Motor neuron (in vitro differentiated cells): ENCODE results near the gene APBB1IP. TPM values are rescaled to one million over a fixed set of nuclear protein-coding genes. Genes with fewer than 3 reads are reported as not detected.
"Not testable (repeated sequence)": the region's sequence is repeated elsewhere in the genome, so short reads cannot be mapped to it uniquely, and the experiment has no call there.

Source experiments
- ATAC-seq, 8 experiments: fragments of 200-7000 bp; cut with Tn5 transposase; replicated peaks in 6 of 8; 2 replicates each; pipeline ENCODE4 v1.8.0; 2021; ENCODE audit warnings: mild to moderate bottlenecking in 8 of 8, moderate library complexity in 8 of 8
- H3K27ac ChIP-seq, 2 donors: fragments of 250-450 bp; sonication (Bioruptor Pico); 2 replicates each; pipeline ENCODE4 v1.9.0; 2021; ENCODE audit warnings: antibody characterized with exemption in 2 of 2, mild to moderate bottlenecking in 2 of 2, moderate library complexity in 1 of 2
- H3K4me1 ChIP-seq, 2 donors: fragments of 250-450 bp; sonication (Bioruptor Pico); replicated peaks in 1 of 2; 2 replicates each; pipeline ENCODE4 v1.6.1; 2021; ENCODE audit warnings: antibody characterized with exemption in 2 of 2, mild to moderate bottlenecking in 2 of 2, moderate library complexity in 1 of 2
- H3K4me3 ChIP-seq, 5 donors: fragments of 250-450 bp; sonication (Bioruptor Pico); 2 replicates each; pipeline ENCODE4 v1.9.0; 2021; ENCODE audit warnings: antibody characterized with exemption in 5 of 5, mild to moderate bottlenecking in 5 of 5, moderate library complexity in 4 of 5
- WGBS, 10 experiments: fragments of 450-650 bp; shearing (Covaris generic); methylation state at CpG; one replicate each; pipeline ENCODE4 v1.0.0; 2022; 5-methylcytosine and 5-hydroxymethylcytosine counted together
- in situ Hi-C, 9 experiments: fragments of 400-800 bp; cut with MboI; loops; one replicate each; pipeline ENCODE4 v1.15.0; 2021; ENCODE audit warnings: low sequenced_read_pairs in 9 of 9, low pct_unique_long_range_greater_than_20kb in 2 of 9; ENCODE audit not compliant: unreplicated experiment in 9 of 9
- total RNA-seq, 8 experiments: library from RNA; unstranded; fragments of 300-600 nt; gene quantifications; 2 replicates each; pipeline versions ENCODE4 v1.2.3 to v1.2.4, GENCODE V29; 2022

The APBB1IP gene
- total RNA-seq, 8 experiments from 2014 or later, result 0.13 to 12.2 (median 0.28) TPM; not detected in 5

- in situ Hi-C loops, H3K27ac ChIP-seq, H3K4me1 ChIP-seq, ATAC-seq, H3K4me3 ChIP-seq: not testable (repeated sequence)
- WGBS, 10 experiments, result 41 to 96% (median 68%) methylated on average over 3 to 10 of the region's 13 CpGs
Observed at GRCh38 chr10:26604320-26605093, 166.4 kb downstream of the APBB1IP start.

- H3K27ac ChIP-seq, H3K4me1 ChIP-seq, in situ Hi-C loops, H3K4me3 ChIP-seq: not testable (repeated sequence)
- peak; percentile 32 to 83 (median 50) for ATAC-seq
- WGBS, 10 experiments, result 0 to 100% (median 83%) methylated on average over 1 to 4 of the region's 4 CpGs
Observed at GRCh38 chr10:26606389-26606877, 168.3 kb downstream of the APBB1IP start.

GRCh38 chr10:26612151-26612915 is 174.2 kb downstream of the APBB1IP start:
- 10 to 100% (median 76%) methylated on average over 1 to 5 of the region's 5 CpGs for WGBS, 10 experiments
- no peak overlapping the region for H3K4me3 ChIP-seq
- peak in 3 of 8 experiments; percentile 33 to 77 (median 50) for ATAC-seq
- in situ Hi-C loops, result no loop called here
- H3K4me1 ChIP-seq, result no peaks in the 10 kb centered on the region
- no peak overlapping the region for H3K27ac ChIP-seq

Other genes starting within 250 kb of the APBB1IP start
- gene GAD2, start 221.6 kb upstream of the APBB1IP start, total RNA-seq, result 1 to 10 TPM in 2 of 8 experiments, under 1 TPM in 5, not detected in 1; 0.05 to 2.8 (median 0.32) TPM